Dedifferentiated amniotic fluid mesenchymal stem cell (primary cell): ENCODE results near the gene CCDC69.
"Not testable (repeated sequence)": the region's sequence is repeated elsewhere in the genome, so short reads cannot be mapped to it uniquely, and the experiment has no call there.

ENCODE experiments used
- DNase-seq: peaks from one replicate; pipeline ENCODE4 v3.0.0-alpha.2; 2016; ENCODE audit errors: extremely low spot score

The CCDC69 gene

GRCh38 chr5:151222054-151222789 lies 1.7 kb downstream of the CCDC69 start:
- DNase-seq = no peak

DNA sequence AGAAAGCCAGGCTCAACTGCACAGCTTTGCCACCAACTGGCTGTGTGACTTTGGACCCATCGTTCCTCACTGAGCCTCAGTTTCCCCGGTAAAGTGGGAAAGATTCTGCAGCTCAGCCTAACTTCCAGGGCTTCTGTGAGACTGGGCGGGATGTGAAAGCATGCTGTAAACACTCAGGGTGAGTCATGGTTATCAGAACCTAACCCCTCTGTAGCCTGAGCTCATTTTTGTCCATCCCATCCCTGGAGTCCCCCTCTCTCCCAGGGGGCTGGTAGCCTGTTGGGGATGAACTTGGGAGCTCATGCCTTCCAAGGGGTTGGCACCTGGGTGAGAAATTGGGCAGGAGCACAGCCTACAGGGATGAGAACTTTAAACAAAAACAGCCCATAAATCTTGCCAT lies 2.3 kb downstream of the CCDC69 start:
- DNase-seq = no peak

GRCh38 chr5:151219789-151220188 lies 4.1 kb downstream of the CCDC69 start:
- no peak for DNase-seq

DNA sequence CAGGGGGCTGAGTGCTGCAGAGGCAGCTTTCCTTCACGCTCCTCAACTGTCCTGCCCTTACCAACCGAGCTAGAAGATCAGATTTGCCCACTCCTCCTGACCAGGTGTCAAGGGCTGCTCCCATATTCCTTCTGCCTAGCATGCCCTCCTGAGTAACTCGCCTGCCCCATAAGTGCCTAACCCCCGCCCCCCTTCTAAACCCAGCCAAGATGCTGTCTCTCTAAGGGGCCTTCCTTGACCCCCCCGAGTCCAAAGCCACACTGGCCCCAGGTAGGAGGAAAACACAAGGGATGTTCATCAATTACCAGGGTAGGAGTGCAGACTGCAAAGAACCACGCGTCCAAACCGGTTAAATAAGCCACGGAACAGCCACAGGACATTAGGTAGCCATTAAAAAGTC lies 4.8 kb downstream of the CCDC69 start:
- no peak for DNase-seq

DNA sequence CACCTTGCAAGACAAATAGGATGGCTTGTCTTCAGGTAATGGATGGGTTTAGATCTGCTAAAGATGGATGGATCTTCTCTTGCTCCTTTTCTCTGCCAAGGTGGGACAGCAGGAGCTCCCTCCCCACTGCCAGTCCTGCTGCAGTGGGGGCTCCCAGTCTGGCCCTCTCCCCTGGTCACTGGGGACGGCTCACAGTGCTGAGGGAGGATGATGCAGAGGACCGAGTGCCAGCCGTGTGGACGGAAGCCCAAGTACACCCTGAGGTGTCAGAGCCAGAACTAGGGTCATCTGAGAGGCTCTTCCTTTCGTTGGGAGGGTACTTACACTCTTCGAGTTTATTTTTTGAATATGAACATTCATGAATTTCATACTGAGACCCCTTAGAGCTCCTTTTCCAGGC lies 5.7 kb downstream of the CCDC69 start:
- DNase-seq = no peak

- no peak for DNase-seq
Observed at GRCh38 chr5:151216781-151217180, 7.1 kb downstream of the CCDC69 start.

DNA sequence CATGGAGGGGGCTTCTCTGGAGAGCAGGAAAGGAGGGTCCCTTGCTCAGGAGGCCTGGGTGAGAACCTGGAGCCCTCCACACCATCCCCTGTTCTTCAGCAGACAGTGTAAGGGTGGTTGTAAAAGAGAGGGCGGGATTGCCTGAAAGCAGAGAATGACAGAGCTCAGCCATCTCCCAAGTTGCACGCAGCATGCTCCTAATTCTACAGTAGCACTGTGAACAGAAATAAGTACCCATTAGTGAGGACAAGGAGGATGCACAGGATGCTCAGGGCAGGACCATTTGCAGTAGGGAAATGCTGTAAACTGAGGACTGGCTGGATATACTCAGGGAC lies 8.4 kb downstream of the CCDC69 start:
- DNase-seq = no peak

DNA sequence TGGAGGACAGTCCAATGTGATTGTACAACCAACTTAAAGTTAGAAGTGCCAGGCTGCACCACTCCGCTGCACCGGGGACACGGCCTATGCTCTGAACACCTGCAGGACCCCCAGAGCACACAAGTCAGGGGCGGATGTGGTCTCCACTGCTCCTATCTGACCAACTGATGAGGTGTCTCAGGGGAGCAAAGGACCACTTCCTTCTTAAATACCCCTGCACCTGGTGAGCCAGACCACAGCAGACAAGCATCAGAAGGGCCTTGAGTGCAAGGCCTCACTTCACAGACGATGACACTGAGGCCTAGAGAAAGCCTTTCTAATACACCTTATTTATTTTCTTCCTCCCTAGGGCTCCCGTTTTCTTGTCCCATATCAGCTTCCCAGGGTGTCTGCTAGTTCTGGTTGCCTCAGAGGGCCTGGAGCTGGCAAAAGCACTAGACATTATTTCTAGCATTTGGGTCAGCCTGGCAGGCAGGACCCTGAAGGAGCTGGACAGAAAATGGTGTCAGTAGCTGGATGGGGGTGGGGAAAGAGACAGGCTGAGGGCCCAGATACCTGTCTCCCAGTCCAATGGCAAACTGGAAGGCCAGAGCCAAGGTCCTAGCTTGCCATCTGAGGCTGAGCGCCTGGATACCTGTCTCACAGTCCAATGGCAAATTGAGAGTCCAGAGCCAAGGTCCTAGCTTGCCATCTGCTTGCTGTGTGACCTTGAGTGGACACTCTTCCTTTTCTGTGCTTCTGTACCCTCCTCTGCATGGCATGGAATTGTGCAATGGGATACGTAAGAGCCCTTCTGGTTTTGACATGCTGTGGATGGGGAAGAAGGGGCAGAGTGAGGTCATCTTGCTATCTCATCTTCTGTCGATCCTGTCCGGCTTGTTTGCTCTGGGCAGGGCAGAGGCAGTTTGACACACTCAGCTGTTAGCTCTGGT lies 9.0 kb downstream of the CCDC69 start:
- DNase-seq = no peak

DNA sequence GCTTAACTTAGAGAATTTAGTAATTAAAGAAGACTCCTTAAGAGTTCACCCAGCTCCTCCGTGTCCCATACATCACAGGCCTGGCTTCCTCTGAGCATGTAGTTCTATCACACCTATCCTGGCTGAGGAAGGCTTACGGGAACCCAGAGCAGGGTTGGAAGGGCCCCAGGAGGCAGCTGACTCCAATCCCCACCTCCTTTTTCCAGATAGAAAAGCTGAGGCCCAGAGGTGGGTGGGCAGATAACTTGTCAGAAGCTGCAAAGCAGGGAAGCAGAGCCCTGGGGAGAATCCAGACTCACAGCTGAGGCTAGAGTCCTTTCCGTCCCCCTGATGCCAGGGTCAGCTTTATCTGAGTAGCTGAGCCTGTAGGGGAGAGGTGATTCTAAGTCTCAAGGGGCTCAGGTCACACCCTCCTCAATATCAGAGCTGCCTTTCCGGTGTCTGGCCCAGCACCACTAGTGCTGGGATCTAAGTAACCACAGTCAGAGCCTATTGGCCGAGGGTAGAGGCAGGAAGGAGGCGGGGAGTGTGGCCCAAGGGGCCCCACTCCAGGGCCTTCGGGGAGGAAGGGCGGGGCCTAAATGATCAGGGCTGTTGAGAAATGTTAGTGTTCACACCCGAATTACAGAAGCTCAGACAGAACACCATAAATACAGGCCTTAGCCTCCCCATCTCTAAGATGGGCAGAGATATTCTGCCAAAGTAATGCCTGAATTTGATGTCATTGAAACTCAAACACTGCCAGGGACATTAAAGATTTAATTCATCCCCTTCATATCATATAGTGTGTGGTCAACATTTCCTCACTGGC lies 9.9 kb downstream of the CCDC69 start:
- DNase-seq = no peak

- DNase-seq = no peak
Observed at GRCh38 chr5:151212406-151212798, 11.5 kb downstream of the CCDC69 start.

DNA sequence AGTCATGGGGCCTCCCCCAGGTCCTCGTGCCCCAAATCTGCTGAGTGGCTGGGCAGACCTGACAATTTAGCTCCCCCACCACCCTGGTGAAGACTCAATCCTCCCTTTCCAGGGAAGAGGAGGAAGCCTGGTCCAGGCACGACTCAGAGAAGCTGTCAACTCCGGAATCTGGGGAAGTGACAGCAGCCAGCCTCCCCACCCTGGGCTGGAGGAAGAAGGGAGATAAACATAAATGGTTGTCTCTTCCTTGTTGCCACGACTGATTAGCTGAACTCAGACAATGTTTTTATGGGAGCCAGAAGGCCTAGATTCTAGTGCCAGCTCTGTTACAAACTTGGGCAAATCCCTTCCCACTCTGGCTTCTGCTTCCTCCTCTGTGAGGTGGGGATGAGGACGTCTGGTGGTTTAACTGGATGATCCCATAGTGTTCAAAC lies 15.4 kb downstream of the CCDC69 start:
- DNase-seq = no peak

DNA sequence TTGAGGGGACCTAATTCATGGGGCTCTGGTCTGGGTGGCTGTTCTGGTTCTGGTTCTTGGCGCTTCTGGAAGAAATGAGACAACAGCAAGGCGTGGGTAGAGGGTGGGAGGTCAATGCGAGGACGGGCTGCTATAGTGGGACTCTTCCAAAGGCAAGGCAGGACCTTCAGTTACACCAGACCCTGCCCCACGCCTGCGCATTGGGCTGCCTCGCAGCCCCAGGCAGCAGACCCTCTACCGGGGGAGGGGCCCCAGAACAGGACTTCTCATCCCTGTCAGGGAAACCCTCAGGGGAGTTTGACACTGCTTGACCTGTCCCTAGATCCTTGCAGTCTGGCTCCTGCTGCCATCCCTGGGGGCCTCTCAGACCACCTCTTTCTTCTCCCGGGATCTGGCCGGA lies 18.5 kb downstream of the CCDC69 start:
- no peak for DNase-seq

DNA sequence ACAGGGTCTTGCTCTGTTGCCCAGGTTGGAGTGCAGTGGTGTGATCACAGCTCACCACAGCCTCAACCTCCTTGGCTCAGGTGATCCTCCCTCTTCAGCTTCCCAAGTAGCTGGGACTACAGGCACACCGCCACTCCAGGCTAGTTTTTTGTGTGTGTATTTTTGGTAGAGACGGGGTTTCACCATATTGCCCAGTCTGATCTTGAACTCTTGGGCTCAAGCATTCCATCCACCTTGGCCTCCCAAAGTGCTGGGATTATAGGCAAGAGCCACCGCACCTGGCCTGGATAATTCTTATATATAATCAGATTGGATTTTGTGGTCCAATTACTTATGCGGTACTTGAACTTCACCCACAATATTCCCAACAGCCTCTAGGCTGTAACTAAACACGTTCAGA lies 19.8 kb downstream of the CCDC69 start:
- no peak for DNase-seq

DNA sequence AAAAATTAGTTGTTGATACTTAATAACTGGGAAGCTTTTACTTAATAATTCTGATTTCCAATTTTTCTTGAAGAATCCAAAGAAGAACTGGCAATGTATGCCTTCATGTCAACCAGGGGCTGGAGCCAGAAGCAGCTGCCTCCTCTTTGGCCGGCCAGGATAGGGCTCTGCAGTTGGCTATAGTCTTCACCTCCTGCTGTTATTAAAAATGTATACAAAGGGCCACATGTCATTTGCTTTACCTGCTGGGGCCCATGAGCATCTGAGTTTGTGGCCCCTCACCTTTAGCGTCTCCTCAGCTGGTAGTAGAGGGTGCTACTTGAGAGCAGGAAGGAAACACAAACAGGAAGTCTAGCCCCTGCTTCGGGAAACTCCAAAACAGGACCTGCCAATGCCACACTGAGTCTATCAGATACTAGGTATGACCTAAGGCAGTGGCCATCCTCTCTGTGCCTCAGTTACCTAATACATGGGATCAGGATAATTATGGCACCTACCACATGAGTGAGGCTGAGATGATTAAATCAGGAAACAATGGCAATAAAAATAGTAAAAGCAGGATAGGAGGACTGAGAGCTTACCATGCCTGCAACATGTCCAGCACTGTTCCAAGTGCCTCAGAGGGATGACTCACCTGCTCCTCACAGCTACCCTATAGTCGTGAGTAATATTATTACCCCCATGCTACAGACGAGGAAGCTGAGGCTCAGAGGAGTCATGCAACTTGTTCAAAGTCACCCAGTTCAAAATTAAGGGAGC lies 21.3 kb downstream of the CCDC69 start:
- peak; percentile 29 for DNase-seq

DNA sequence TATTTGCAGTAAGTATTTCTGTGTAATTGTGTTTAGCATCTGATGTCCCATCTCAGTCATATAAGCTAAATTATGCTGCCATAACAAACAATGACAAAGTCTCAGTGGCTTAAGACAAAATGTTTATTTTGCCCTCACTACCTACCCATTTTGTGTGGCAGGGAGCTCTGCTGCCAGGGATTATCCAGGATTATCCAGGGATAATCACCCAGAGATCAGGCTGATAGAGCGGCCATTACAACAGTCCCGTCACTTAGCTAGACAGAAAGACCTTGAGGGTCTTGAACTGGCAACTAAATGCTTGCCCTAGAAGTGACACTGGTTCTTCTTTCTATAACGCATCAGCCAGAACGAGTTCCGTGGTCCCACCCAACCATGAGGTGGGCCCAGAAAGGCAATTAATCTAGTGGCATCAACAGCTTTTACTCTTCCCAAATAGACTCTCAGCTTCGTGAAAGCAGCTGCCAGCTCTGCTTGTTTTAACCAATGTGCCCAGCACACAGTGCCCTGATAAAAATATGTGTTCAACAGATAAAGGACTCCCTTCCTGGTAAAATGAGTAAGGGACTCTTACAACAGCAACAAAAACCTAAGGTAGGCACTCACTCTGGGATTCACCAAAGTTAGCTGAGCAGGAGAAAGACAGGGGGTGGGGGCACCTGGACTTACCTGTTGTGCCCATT lies 22.8 kb downstream of the CCDC69 start:
- DNase-seq = no peak

- no peak for DNase-seq
Observed at GRCh38 chr5:151199581-151200185, 24.2 kb downstream of the CCDC69 start.

DNA sequence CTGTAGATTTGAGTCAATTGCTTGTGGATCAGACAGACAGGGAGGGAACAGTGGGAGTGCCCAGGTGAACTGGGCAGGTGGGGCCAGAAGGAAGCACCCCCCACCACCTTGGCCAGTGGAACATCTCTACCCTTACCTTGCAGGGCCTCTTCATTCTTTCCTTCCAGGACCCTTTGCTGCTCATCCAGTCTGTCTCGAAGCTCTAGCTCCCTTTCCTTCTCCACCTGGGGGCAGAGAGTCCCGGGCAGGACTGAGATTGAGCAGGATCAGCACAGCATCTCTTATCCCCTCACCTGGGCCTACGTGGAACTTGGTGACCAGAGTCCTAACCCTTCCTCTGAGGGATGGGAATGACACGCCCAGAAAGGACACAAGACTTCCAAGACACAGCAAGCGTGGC lies 25.0 kb downstream of the CCDC69 start:
- no peak for DNase-seq

DNA sequence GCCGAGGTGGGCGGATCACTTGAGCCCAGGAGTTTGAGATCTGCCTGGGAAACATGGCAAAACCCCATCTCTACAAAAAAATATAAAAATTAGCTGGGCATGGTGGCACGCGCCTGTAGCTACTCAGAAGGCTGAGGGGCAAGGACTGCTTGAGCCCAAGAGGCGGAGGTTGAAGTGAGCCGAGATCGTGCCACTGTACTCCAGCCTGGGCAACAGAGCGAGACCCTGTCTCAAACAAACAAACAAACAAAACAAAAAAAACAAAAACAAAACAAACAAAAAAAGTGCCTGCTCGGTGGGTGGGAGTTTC lies 26.6 kb downstream of the CCDC69 start:
- not testable (repeated sequence) for DNase-seq

DNA sequence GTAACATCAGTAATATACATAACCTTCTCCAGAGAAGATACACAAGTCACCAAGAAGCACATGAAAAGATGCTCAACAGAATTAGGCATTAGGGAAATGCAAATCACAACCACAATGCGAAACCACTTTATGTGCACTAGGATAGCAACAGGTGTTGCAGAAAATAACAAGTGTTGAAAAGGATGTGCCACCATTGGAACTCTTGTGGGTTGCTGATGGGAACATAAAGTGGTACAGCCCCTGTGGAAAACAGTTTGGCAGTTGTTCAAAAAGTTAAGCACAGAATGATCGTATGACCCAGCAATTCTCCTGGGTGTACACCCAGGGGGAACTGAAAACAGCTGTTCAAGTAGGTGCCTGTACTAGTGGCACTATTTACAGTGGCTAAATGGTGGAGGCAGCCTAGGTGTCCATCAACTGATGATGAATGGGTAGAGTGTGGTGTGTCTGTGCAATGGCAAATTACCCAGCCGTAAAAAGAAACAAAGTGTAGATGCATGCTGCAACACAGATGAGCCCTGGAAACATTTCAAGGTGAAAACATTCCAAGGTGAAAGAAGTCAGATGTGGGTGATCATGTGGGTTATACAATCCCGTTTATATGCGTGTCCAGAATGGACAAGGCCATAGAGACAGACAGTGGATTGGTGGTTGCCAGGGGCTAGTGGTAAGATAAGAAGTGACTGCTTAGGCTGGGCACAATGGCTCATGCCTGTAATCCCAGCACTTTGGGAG lies 27.2 kb downstream of the CCDC69 start:
- DNase-seq = no peak

DNA sequence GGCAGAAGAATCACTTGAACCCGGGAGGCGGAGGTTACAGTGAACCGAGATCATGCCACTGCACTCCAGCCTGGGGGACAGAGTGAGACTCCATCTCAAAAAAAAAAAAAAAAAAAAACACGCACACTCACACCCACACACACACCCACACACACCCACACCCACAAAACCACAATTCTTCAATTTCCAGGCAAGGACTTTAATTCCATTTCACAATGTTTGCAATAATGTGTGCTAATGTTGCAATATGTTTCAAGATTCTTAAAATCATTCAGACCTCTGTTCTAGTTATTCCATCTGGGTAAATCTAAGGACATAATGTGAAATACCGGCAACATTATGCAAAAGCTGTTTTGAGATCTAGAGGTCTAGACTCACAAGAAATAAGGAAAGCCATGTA lies 28.3 kb downstream of the CCDC69 start:
- DNase-seq = peak; percentile 74
